GM21576 (cell line): ENCODE results near the gene MEX3A.

ENCODE experiments used
- ATAC-seq: cut with Tn5 transposase; IDR thresholded peaks from one replicate; pipeline ENCODE4 v1.9.1; 2021; ENCODE audit warnings: mild to moderate bottlenecking, moderate library complexity; ENCODE audit not compliant: unreplicated experiment

The MEX3A gene

GRCh38 chr1:156103521-156103947 is 21.3 kb upstream of the MEX3A start:
- ATAC-seq: no peak

- no peak for ATAC-seq
These were observed 20.6 kb upstream of the MEX3A start for GRCh38 chr1:156102633-156103511.

- no peak for ATAC-seq
These were observed 19.6 kb upstream of the MEX3A start for GRCh38 chr1:156101880-156102279.

- no peak for ATAC-seq
These were observed 18.1 kb upstream of the MEX3A start for GRCh38 chr1:156100205-156100995.

- no peak for ATAC-seq
These were observed 17.0 kb upstream of the MEX3A start for GRCh38 chr1:156099282-156099681.

- no peak for ATAC-seq
These were observed 16.5 kb upstream of the MEX3A start for GRCh38 chr1:156098784-156099183.

GRCh38 chr1:156097499-156098178 is 15.4 kb upstream of the MEX3A start:
- no peak for ATAC-seq

- ATAC-seq: peak; percentile 69
These were observed 14.6 kb upstream of the MEX3A start for GRCh38 chr1:156096640-156097391.

GRCh38 chr1:156095906-156096508 is 13.7 kb upstream of the MEX3A start:
- no peak for ATAC-seq

- ATAC-seq: no peak
These were observed 9.3 kb upstream of the MEX3A start for GRCh38 chr1:156091610-156092009.

- ATAC-seq: no peak
These were observed 8.5 kb upstream of the MEX3A start for GRCh38 chr1:156090840-156091188.

- ATAC-seq: no peak
These were observed 8.0 kb upstream of the MEX3A start for GRCh38 chr1:156090138-156090839.

- ATAC-seq: no peak
These were observed 7.4 kb upstream of the MEX3A start for GRCh38 chr1:156089704-156090103.

- ATAC-seq: no peak
These were observed 4.0 kb upstream of the MEX3A start for GRCh38 chr1:156086256-156086662.

- no peak for ATAC-seq
These were observed 1.8 kb upstream of the MEX3A start for GRCh38 chr1:156083800-156084790.

- no peak for ATAC-seq
These were observed 352 bp downstream of the MEX3A start for GRCh38 chr1:156081917-156082308.

- ATAC-seq: no peak
These were observed 917 bp downstream of the MEX3A start for GRCh38 chr1:156081180-156081916.

GRCh38 chr1:156080863-156081179 is 1.4 kb downstream of the MEX3A start:
- ATAC-seq: no peak
